ENCODE measurements around the gene ACTR3.

The ACTR3 gene

GRCh38 chr2:113996671-113997594, 107.0 kb downstream of the ACTR3 start:
- TF ChIP-seq CTCF (IDR thresholded peaks at IDR 0.05; ENCODE audit: low read depth, low read length, missing control alignments) = no peak
- in situ Hi-C loops (cut with HindIII; ENCODE audit: low pct_ligation_motif_present, low sequenced_read_pairs) = no loop called here

GRCh38 chr2:114001152-114001551, 111.3 kb downstream of the ACTR3 start:
- H3K36me3 ChIP-seq (replicated peaks) = no peaks in the 10 kb centered on the region
- H3K4me3 ChIP-seq (ENCODE audit: low read depth, low read length) = no peak overlapping the region
- H3K27me3 ChIP-seq (replicated peaks) = no peaks in the 10 kb centered on the region
- in situ Hi-C loops (cut with HindIII; ENCODE audit: low pct_ligation_motif_present, low sequenced_read_pairs) = no loop called here
- H3K27ac ChIP-seq = no peak overlapping the region
- DNase-seq = no peak
- no peak for TF ChIP-seq CTCF (IDR thresholded peaks at IDR 0.05; ENCODE audit: low read depth, low read length, missing control alignments)

More at GRCh38 chr2:113996671-113997594, 107.0 kb downstream of the ACTR3 start:
- no peaks in the 10 kb centered on the region for H3K27me3 ChIP-seq (replicated peaks)
- no peak for DNase-seq
- H3K36me3 ChIP-seq (replicated peaks) = no peaks in the 10 kb centered on the region
- no peak overlapping the region for H3K27ac ChIP-seq
- H3K4me3 ChIP-seq (ENCODE audit: low read depth, low read length) = no peak overlapping the region

- Histone ChIP-seq H3K27me3 (replicated peaks) (no peaks in the 10 kb centered on the region), H3K36me3 (replicated peaks) (no peaks in the 10 kb centered on the region), H3K4me3 (ENCODE audit: low read depth, low read length) (no peak overlapping the region), H3K27ac (no peak overlapping the region)
- in situ Hi-C loops (cut with HindIII; ENCODE audit: low pct_ligation_motif_present, low sequenced_read_pairs) = no loop called here
- no peak for DNase-seq
- no peak for TF ChIP-seq CTCF (IDR thresholded peaks at IDR 0.05; ENCODE audit: low read depth, low read length, missing control alignments)
Observed at GRCh38 chr2:114001937-114002336, 112.0 kb downstream of the ACTR3 start.

- no peak for DNase-seq
- Histone ChIP-seq H3K27me3 (replicated peaks) (no peaks in the 10 kb centered on the region), H3K27ac (no peak overlapping the region), H3K4me3 (ENCODE audit: low read depth, low read length) (no peak overlapping the region), H3K36me3 (replicated peaks) (no peaks in the 10 kb centered on the region)
- no peak for TF ChIP-seq CTCF (IDR thresholded peaks at IDR 0.05; ENCODE audit: low read depth, low read length, missing control alignments)
- in situ Hi-C loops (cut with HindIII; ENCODE audit: low pct_ligation_motif_present, low sequenced_read_pairs) = no loop called here
Observed at GRCh38 chr2:114005110-114005783, 115.4 kb downstream of the ACTR3 start.

GRCh38 chr2:114006460-114006859, 116.6 kb downstream of the ACTR3 start:
- no peaks in the 10 kb centered on the region for H3K27me3 ChIP-seq (replicated peaks)
- H3K27ac ChIP-seq = no peak overlapping the region
- H3K4me3 ChIP-seq (ENCODE audit: low read depth, low read length) = no peak overlapping the region
- DNase-seq = no peak
- in situ Hi-C loops (cut with HindIII; ENCODE audit: low pct_ligation_motif_present, low sequenced_read_pairs) = no loop called here
- no peak for TF ChIP-seq CTCF (IDR thresholded peaks at IDR 0.05; ENCODE audit: low read depth, low read length, missing control alignments)
- H3K36me3 ChIP-seq (replicated peaks) = no peaks in the 10 kb centered on the region
